ENCODE data around the gene NUP54.

NUP54 gene

GRCh38 chr4:76144546-76144945 is 3.7 kb downstream of the NUP54 start:
- DNase-seq = no peak

- peak; percentile 51 for DNase-seq
These were observed 7.0 kb downstream of the NUP54 start for GRCh38 chr4:76141241-76141640.

GRCh38 chr4:76127754-76128153 is 20.4 kb downstream of the NUP54 start:
- DNase-seq = no peak

GRCh38 chr4:76125816-76126215 is 22.4 kb downstream of the NUP54 start:
- no peak for DNase-seq

- no peak for DNase-seq
These were observed 28.0 kb downstream of the NUP54 start for GRCh38 chr4:76120199-76120598.

- DNase-seq = no peak
These were observed 30.7 kb downstream of the NUP54 start for GRCh38 chr4:76117536-76117935.

- DNase-seq = no peak
These were observed 31.4 kb downstream of the NUP54 start for GRCh38 chr4:76116821-76117220.

- DNase-seq = peak; percentile 78
These were observed 39.6 kb downstream of the NUP54 start for GRCh38 chr4:76108467-76109181.

GRCh38 chr4:76106442-76106841 is 41.8 kb downstream of the NUP54 start:
- DNase-seq = no peak

GRCh38 chr4:76105652-76106051 is 42.5 kb downstream of the NUP54 start:
- no peak for DNase-seq

- DNase-seq = no peak
These were observed 52.1 kb downstream of the NUP54 start for GRCh38 chr4:76096076-76096475.

GRCh38 chr4:76095568-76095967 is 52.6 kb downstream of the NUP54 start:
- DNase-seq = no peak

GRCh38 chr4:76091052-76091451 is 57.1 kb downstream of the NUP54 start:
- no peak for DNase-seq

- DNase-seq = peak; percentile 96
These were observed 57.9 kb downstream of the NUP54 start for GRCh38 chr4:76090241-76090691.

- no peak for DNase-seq
These were observed 59.5 kb downstream of the NUP54 start for GRCh38 chr4:76088719-76089118.

- peak; percentile 81 for DNase-seq
These were observed 61.0 kb downstream of the NUP54 start for GRCh38 chr4:76087007-76087769.

GRCh38 chr4:76084542-76084941 is 63.7 kb downstream of the NUP54 start:
- no peak for DNase-seq

- DNase-seq = no peak
These were observed 64.7 kb downstream of the NUP54 start for GRCh38 chr4:76083386-76083988.

- DNase-seq = no peak
These were observed 70.1 kb downstream of the NUP54 start for GRCh38 chr4:76078033-76078613.

GRCh38 chr4:76074993-76075600 is 73.1 kb downstream of the NUP54 start:
- no peak for DNase-seq

- no peak for DNase-seq
These were observed 73.7 kb downstream of the NUP54 start, which contains the start of gene ART3 for GRCh38 chr4:76074468-76074867. Gene ART3 (plus strand): TSS chr4:76074709. CDS start chr4:76075890, 1,181 bp downstream.

- no peak for DNase-seq
These were observed 75.4 kb downstream of the NUP54 start for GRCh38 chr4:76072760-76073159.

All from hematopoietic multipotent progenitor cell treated with erythropoietin and hydrocortisone succinate and interleukin-3 and kit ligand, for 4 days (in vitro differentiated cells).